Effector memory CD4-positive, alpha-beta T cell (primary cell): ENCODE measurements around the gene PAPOLA.

ENCODE experiments used
- DNase-seq, 3 donors: peaks; one replicate each; pipeline ENCODE4 v3.0.0-alpha.2; 2020
- H3K27ac ChIP-seq: 2 replicates; pipeline ENCODE4 v1.7.0; 2013; ENCODE audit warnings: mild to moderate bottlenecking, low read length, moderate library complexity; ENCODE audit not compliant: insufficient read depth, poor library complexity, severe bottlenecking
- H3K27me3 ChIP-seq: replicated peaks from 2 replicates; pipeline ENCODE4 v1.7.0; 2013; ENCODE audit warnings: mild to moderate bottlenecking, low read length; ENCODE audit not compliant: insufficient read depth, control insufficient read depth, poor library complexity, severe bottlenecking
- H3K36me3 ChIP-seq: 2 replicates; pipeline ENCODE4 v1.7.0; 2013; ENCODE audit warnings: mild to moderate bottlenecking, low read length, moderate library complexity; ENCODE audit not compliant: control insufficient read depth, insufficient read depth
- H3K4me1 ChIP-seq: 2 replicates; pipeline ENCODE4 v1.7.0; 2013; ENCODE audit warnings: low read length, mild to moderate bottlenecking; ENCODE audit not compliant: control insufficient read depth, insufficient read depth, poor library complexity, severe bottlenecking
- H3K4me3 ChIP-seq: 2 replicates; pipeline ENCODE4 v1.7.0; 2013; ENCODE audit warnings: low read length, low read depth, mild to moderate bottlenecking; ENCODE audit not compliant: insufficient read depth, poor library complexity, severe bottlenecking
- H3K9me3 ChIP-seq: 2 replicates; pipeline ENCODE4 v1.7.0; 2013; ENCODE audit warnings: mild to moderate bottlenecking, low read length, moderate library complexity; ENCODE audit not compliant: control insufficient read depth

Gene PAPOLA

DNA sequence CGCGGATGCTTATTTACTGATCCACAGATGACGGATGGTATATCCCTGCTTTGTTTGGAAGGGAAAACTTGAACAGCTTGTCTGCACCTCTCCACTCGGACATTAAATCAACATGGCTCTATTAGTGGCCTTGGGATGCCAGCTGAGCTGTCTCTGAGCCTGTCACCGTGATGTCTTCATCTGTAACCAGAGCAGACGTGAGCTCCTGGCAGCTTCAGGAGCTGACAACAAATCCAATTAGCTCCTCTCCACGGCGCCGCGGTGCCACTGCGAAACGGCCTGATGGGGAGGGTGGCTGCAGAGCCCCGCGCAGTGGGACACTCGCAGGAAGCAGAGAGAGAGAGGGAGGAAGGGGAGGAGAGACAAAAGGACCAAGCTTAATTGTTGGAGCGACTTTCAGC, 112.3 kb downstream of the PAPOLA start:
- H3K4me3 ChIP-seq = no peak overlapping the region
- H3K27ac ChIP-seq = no peak overlapping the region
- no peaks in the 10 kb centered on the region for H3K4me1 ChIP-seq
- no peak for DNase-seq
- H3K36me3 ChIP-seq = no peaks in the 10 kb centered on the region
- no peaks in the 10 kb centered on the region for H3K27me3 ChIP-seq
- no peaks in the 10 kb centered on the region for H3K9me3 ChIP-seq

DNA sequence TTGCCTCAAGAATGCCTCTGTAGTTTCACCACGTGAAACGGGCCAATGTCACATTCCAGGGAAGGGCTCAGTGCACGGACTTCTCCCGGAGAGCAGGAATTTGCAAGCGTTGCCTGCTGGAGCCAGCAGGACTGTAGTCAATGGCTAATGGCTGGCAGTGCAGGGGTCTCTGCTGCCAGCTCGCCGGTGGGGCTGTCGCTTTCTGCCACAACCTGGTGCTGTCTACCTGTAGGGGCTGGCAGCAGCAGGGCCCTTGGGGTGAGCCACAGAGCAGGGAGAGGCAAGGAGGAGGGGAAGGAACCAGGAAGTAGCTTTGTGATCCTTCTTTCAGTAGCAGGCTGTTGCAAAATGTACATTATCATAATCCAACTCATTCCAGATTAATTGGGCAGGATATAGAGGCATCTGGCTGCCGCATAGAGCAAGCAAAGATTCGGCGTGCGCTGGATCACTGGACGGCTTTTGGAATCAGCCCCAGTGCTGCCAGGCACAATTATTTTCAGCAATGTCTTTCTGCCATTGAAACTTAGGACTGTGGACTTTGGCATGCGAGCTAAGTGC, 114.1 kb downstream of the PAPOLA start:
- H3K9me3 ChIP-seq = no peaks in the 10 kb centered on the region
- H3K27me3 ChIP-seq = no peaks in the 10 kb centered on the region
- no peaks in the 10 kb centered on the region for H3K36me3 ChIP-seq
- H3K4me3 ChIP-seq = no peak overlapping the region
- no peak overlapping the region for H3K27ac ChIP-seq
- no peaks in the 10 kb centered on the region for H3K4me1 ChIP-seq
- no peak for DNase-seq
